Caco-2 (cell line): Measurements from ENCODE around the gene DNASE2. TPM values are rescaled to one million over a fixed set of nuclear protein-coding genes. Genes with fewer than 3 reads are reported as not detected.
"Not testable (repeated sequence)": the region's sequence is repeated elsewhere in the genome, so short reads cannot be mapped to it uniquely, and the experiment has no call there.

ENCODE experiments used
- BruUV-seq: library from RNA; stranded (reverse); fragments of 400-500 nt; replicated peaks from 2 replicates; lab custom pipeline; 2021; lab: Mats Ljungman, UMichigan
- CTCF ChIA-PET: fragments of 300-600 bp; sonication (Branson Sonifier 250); formaldehyde crosslinking; loops from one replicate; lab custom pipeline; 2022; ENCODE audit warnings: antibody characterized with exemption; lab: Charles Lee
- POLR2A ChIA-PET: fragments of 300-600 bp; sonication (Branson Sonifier 250); formaldehyde crosslinking; loops from one replicate; lab custom pipeline; 2022; ENCODE audit warnings: antibody characterized with exemption; lab: Charles Lee
- DNase-seq, 2 experiments: peaks; one replicate each; pipeline versions ENCODE4 v3.0.0 to v3.0.0-alpha.2; 2020 to 2022
- H3K27me3 ChIP-seq: replicated peaks from 2 replicates; pipeline ENCODE4 v1.6.0; 2011; ENCODE audit warnings: low read length; ENCODE audit not compliant: control insufficient read depth, insufficient read depth
- H3K36me3 ChIP-seq: 2 replicates; pipeline ENCODE4 v1.5.1; 2011; ENCODE audit warnings: low read length; ENCODE audit not compliant: control insufficient read depth, insufficient read depth
- H3K4me1 ChIP-seq: fragments of 250-450 bp; sonication (Bioruptor Pico); 2 replicates; pipeline ENCODE4 v1.5.1; 2020; ENCODE audit warnings: mild to moderate bottlenecking
- H3K4me3 ChIP-seq: 2 replicates; pipeline ENCODE4 v1.5.1; 2011; ENCODE audit warnings: low read depth, mild to moderate bottlenecking, control low read depth, low read length
- H3K9me3 ChIP-seq: fragments of 250-450 bp; sonication (Bioruptor Pico); 2 replicates; pipeline ENCODE4 v1.5.1; 2020; ENCODE audit warnings: mild to moderate bottlenecking, moderate library complexity
- H3K27ac Mint-ChIP-seq: one replicate; pipeline ENCODE4 v1.8.0; 2022; ENCODE audit warnings: mixed read lengths; ENCODE audit not compliant: unreplicated experiment
- H3K27me3 Mint-ChIP-seq: one replicate; pipeline ENCODE4 v1.8.0; 2022; ENCODE audit warnings: mixed read lengths; ENCODE audit not compliant: insufficient read depth, unreplicated experiment
- H3K36me3 Mint-ChIP-seq: one replicate; pipeline ENCODE4 v1.8.0; 2022; ENCODE audit warnings: mild to moderate bottlenecking, mixed read lengths; ENCODE audit not compliant: insufficient read depth, unreplicated experiment
- H3K4me1 Mint-ChIP-seq: one replicate; pipeline ENCODE4 v1.8.0; 2022; ENCODE audit warnings: low read depth, mixed read lengths; ENCODE audit not compliant: unreplicated experiment
- H3K4me3 Mint-ChIP-seq: one replicate; pipeline ENCODE4 v1.8.0; 2022; ENCODE audit warnings: mild to moderate bottlenecking, moderate library complexity, mixed read lengths; ENCODE audit not compliant: unreplicated experiment
- H3K9me3 Mint-ChIP-seq: one replicate; pipeline ENCODE4 v1.8.0; 2022; ENCODE audit warnings: mixed read lengths; ENCODE audit not compliant: unreplicated experiment
- intact Hi-C: fragments of 100-400 bp; cut with micrococcal nuclease; formaldehyde crosslinking; loops from one replicate; pipeline ENCODE4 v1.10.0; 2022; ENCODE audit not compliant: unreplicated experiment
- total RNA-seq: library from RNA; stranded (reverse); gene quantifications from 2 replicates; pipeline ENCODE4 v1.2.3, GENCODE V29; 2022
- TF ChIP-seq, protein P1 (sequence below), 2 experiments: fragments of 200-600 bp in 1 of 2; IDR thresholded peaks; 1 replicate in 1 of 2; 2 replicates in 1 of 2; pipeline versions ENCODE4 v1.5.1 to v1.8.0; 2011 to 2022; ENCODE audit warnings: antibody characterized with exemption in 1 of 2, control low read depth in 1 of 2, inconsistent platforms in 1 of 2, low read depth in 1 of 2, low read length in 1 of 2, mild to moderate bottlenecking in 1 of 2, moderate library complexity in 1 of 2; ENCODE audit not compliant: insufficient read depth in 1 of 2, severe bottlenecking in 1 of 2, unreplicated experiment in 1 of 2

The DNASE2 gene
- total RNA-seq, 1 experiment from 2014 or later: 3.8 TPM

DNA sequence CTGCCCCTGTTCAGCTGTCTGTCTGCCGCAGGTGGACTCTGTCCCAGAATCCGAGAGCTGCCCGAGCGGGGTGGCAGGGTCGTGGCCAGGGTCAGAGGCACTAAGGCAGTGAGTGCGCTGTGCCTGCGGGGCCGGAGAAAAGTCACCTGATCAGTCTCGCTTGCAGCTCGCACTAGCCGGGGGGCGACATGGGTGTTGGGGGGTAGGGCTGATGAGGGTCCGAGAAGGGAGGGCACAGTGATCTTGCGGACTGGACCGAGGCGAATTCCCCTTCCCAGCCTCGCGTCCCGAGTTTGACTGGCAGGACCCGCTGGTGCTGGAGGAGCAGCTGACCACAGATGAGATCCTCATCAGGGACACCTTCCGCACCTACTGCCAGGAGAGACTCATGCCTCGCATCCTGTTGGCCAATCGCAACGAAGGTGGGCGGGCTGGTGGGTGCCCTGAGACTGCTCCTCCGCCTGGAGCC, 10.3 kb upstream of the DNASE2 start:
- H3K4me1 Mint-ChIP-seq: peaks cover 5% of the 10 kb centered on the region
- intact Hi-C loops: no loop called here
- CTCF ChIA-PET: interaction anchor here (0.6 to 1.8 kb wide), 5 partner anchors 9 to 204 kb away, joined by 3 to 8 read pairs (median 4); partner anchors contain the start of gene RNASEH2A
- peaks cover 25% of the 10 kb centered on the region for H3K36me3 Mint-ChIP-seq
- Histone ChIP-seq H3K9me3 (no peaks in the 10 kb centered on the region), H3K4me3 (peak overlapping the region; percentile 89), H3K4me1 (no peaks in the 10 kb centered on the region), H3K27me3 (no peaks in the 10 kb centered on the region), H3K36me3 (no peaks in the 10 kb centered on the region; the same call in 1 of the 2 replicates)
- H3K27me3 Mint-ChIP-seq: peaks cover under 1% of the 10 kb centered on the region
- POLR2A ChIA-PET: interaction anchor here (0.5 to 1.3 kb wide), 9 partner anchors 14 to 261 kb away, joined by 3 to 17 read pairs (median 3); partner anchors contain the start of genes FARSA, RAD23A and SYCE2
- TSS peak; percentile 65 for BruUV-seq
- H3K27ac Mint-ChIP-seq: peak overlapping the region; percentile 87
- H3K9me3 Mint-ChIP-seq: no peaks in the 10 kb centered on the region
- peak in 1 of 2 experiments; percentile 24 for DNase-seq
- TF ChIP-seq, protein P1, sequence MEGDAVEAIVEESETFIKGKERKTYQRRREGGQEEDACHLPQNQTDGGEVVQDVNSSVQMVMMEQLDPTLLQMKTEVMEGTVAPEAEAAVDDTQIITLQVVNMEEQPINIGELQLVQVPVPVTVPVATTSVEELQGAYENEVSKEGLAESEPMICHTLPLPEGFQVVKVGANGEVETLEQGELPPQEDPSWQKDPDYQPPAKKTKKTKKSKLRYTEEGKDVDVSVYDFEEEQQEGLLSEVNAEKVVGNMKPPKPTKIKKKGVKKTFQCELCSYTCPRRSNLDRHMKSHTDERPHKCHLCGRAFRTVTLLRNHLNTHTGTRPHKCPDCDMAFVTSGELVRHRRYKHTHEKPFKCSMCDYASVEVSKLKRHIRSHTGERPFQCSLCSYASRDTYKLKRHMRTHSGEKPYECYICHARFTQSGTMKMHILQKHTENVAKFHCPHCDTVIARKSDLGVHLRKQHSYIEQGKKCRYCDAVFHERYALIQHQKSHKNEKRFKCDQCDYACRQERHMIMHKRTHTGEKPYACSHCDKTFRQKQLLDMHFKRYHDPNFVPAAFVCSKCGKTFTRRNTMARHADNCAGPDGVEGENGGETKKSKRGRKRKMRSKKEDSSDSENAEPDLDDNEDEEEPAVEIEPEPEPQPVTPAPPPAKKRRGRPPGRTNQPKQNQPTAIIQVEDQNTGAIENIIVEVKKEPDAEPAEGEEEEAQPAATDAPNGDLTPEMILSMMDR (IDR thresholded peaks at IDR 0.05; ENCODE audit: insufficient read depth in 1 of 2, low read depth in 1 of 2, low read length in 1 of 2, severe bottlenecking in 1 of 2, unreplicated experiment in 1 of 2): no peak
- peak overlapping the region; percentile 96 for H3K4me3 Mint-ChIP-seq

DNA sequence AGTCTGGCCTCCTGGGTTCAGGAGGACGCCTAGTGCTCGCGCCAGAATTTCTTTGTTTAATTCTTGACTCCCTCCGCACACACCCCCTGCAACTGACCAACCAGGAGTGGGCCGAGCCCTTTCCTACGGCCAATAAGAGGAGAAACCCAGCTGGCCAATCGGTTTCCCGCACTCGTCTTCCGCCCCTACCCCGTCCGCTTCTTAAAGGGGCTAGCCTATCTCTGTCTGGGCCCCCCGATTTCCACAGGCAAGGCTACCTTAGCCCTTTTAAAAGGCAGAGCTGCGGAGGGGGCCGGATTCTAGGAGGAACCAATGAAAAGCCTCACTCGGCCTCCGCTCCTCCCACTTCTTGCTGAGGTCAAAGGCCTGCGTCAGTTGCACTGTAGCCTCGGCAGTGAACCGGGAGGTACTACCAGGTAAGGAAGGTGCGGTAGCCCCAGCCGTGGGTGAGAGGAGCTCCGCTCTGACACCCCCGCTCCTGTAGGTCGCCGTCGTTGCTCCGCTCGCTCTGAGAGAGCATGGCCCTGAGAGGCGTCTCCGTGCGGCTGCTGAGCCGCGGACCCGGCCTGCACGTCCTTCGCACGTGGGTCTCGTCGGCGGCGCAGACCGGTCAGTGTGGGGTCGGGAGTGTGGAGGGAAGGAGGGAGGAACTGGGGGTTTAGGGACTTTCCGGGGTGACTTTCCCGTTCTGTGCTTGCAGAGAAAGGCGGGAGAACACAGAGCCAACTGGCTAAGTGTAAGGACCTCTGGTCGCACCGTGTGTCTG, 9.7 kb upstream of the DNASE2 start, which contains the start of gene GCDH:
GCDH (plus strand) TSS at position 374 of the 766 bp plus-strand sequence; CDS start at position 519, 145 bp downstream.
- Mint-ChIP-seq H3K4me1 (peaks cover 5% of the 10 kb centered on the region), H3K36me3 (peaks cover 30% of the 10 kb centered on the region), H3K27me3 (peaks cover 5% of the 10 kb centered on the region), H3K4me3 (peak within 1 kb of the TSS; percentile 96), H3K9me3 (no peaks in the 10 kb centered on the region), H3K27ac (peak within 1 kb of the TSS; percentile 87)
- H3K9me3 ChIP-seq: no peaks in the 10 kb centered on the region
- peak within 1 kb of the TSS; percentile 89 for H3K4me3 ChIP-seq
- H3K27me3 ChIP-seq: no peaks in the 10 kb centered on the region
- no peaks in the 10 kb centered on the region; the same call in 1 of the 2 replicates for H3K36me3 ChIP-seq
- POLR2A ChIA-PET: interaction anchor here (0.5 to 1.3 kb wide), 12 partner anchors 15 to 261 kb away, joined by 3 to 17 read pairs (median 3); partner anchors contain the start of genes FARSA, RAD23A, SYCE2 and TRIR
- CTCF ChIA-PET: interaction anchor here (0.6 to 1.8 kb wide), 7 partner anchors 10 to 205 kb away, joined by 3 to 8 read pairs (median 4); partner anchors contain the start of gene RNASEH2A
- intact Hi-C loops: no loop called here
- H3K4me1 ChIP-seq: no peaks in the 10 kb centered on the region
- TF ChIP-seq, protein P1 (IDR thresholded peaks at IDR 0.05; ENCODE audit: insufficient read depth in 1 of 2, low read depth in 1 of 2, low read length in 1 of 2, severe bottlenecking in 1 of 2, unreplicated experiment in 1 of 2): no peak
- DNase-seq: peak; percentile 96 to 98
- BruUV-seq: no TSS peak

DNA sequence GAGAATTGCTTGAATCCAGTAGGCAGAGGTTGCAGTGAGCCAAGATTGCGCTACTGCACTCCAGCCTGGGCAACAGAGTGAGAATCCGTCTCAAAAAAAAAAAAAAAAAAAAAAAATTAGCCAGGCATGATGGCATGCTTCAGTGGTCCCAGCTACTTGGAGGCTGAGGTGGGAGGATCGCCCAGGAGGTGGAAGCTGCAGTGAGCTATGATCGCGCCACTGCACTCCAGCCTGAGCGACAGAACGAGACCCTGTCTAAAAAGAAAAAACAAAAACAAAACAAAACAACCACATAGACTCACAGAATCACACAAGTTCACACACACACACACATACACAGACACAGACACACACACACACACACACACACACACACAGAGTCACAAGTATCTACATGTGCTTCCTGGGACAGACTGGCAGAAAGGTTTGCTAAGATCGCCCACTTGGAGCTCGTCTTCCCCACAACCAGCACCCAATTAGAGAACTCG, 9.1 kb upstream of the DNASE2 start:
- DNase-seq, intact Hi-C loops, H3K36me3 ChIP-seq, H3K27me3 Mint-ChIP-seq, BruUV-seq, H3K4me1 Mint-ChIP-seq, H3K27me3 ChIP-seq, H3K9me3 Mint-ChIP-seq, H3K4me1 ChIP-seq, H3K9me3 ChIP-seq: not testable (repeated sequence)
- H3K27ac Mint-ChIP-seq: peak overlapping the region; percentile 87
- CTCF ChIA-PET: interaction anchor here (0.7 to 1.8 kb wide), 6 partner anchors 11 to 130 kb away, joined by 4 to 8 read pairs (median 5); partner anchors contain the start of gene RNASEH2A
- peak overlapping the region; percentile 28 for H3K4me3 ChIP-seq
- peak overlapping the region; percentile 96 for H3K4me3 Mint-ChIP-seq
- H3K36me3 Mint-ChIP-seq: peaks cover 31% of the 10 kb centered on the region
- POLR2A ChIA-PET: interaction anchor here (0.5 to 1.3 kb wide), 9 partner anchors 29 to 1725 kb away, joined by 3 to 17 read pairs (median 4); partner anchors contain the start of genes RAD23A, SYCE2 and TRIR
